PC-3 (cell line): ENCODE results near the gene PHLDA3. TPM values are rescaled to one million over a fixed set of nuclear protein-coding genes. Genes with fewer than 3 reads are reported as not detected.

ENCODE experiments used
- ATAC-seq: fragments of 200-7000 bp; cut with Tn5 transposase; 2 replicates; pipeline ENCODE4 v1.9.1; 2020; ENCODE audit warnings: mild to moderate bottlenecking, moderate library complexity
- BruUV-seq: library from RNA; stranded (reverse); fragments of 400-500 nt; replicated peaks from 2 replicates; lab custom pipeline; 2021; lab: Mats Ljungman, UMichigan
- CTCF ChIA-PET: fragments of 300-600 bp; sonication (Branson Sonifier 250); formaldehyde crosslinking; loops from one replicate; lab custom pipeline; 2022; ENCODE audit warnings: antibody characterized with exemption; lab: Charles Lee
- POLR2A ChIA-PET: fragments of 300-600 bp; sonication (Branson Sonifier 250); formaldehyde crosslinking; loops from one replicate; lab custom pipeline; 2022; ENCODE audit warnings: antibody characterized with exemption; ENCODE audit not compliant: unreplicated experiment; lab: Charles Lee
- DNase-seq: peaks from one replicate; pipeline ENCODE4 v3.0.0-alpha.2; 2015
- H2AFZ ChIP-seq: fragments of 300-600 bp; sonication (generic); 2 replicates; pipeline ENCODE4 v1.6.0; 2016; ENCODE audit warnings: antibody characterized with exemption, low read length
- H3F3A ChIP-seq: fragments of 300-600 bp; sonication (generic); one replicate; pipeline ENCODE4 v1.6.0; 2017; ENCODE audit warnings: antibody characterized with exemption, low read length, control low read depth, mild to moderate bottlenecking; ENCODE audit not compliant: unreplicated experiment
- H3K27ac ChIP-seq: fragments of 300-600 bp; sonication (generic); 2 replicates; pipeline ENCODE4 v1.5.1; 2016; ENCODE audit warnings: mild to moderate bottlenecking, low read length
- H3K27me3 ChIP-seq: fragments of 300-600 bp; sonication (generic); 2 replicates; pipeline ENCODE4 v1.6.1; 2016; ENCODE audit warnings: low read length, mixed read lengths
- H3K36me3 ChIP-seq: fragments of 300-600 bp; sonication (generic); 2 replicates; pipeline ENCODE4 v1.6.1; 2016; ENCODE audit warnings: low read depth, mixed run types, low read length, mixed read lengths
- H3K4me1 ChIP-seq: fragments of 300-600 bp; sonication (generic); 2 replicates; pipeline ENCODE4 v1.5.1; 2016; ENCODE audit warnings: low read length; ENCODE audit not compliant: insufficient read depth
- H3K4me2 ChIP-seq: fragments of 300-600 bp; sonication (generic); 2 replicates; pipeline ENCODE4 v1.6.0; 2016; ENCODE audit warnings: low read length
- H3K4me3 ChIP-seq: fragments of 300-600 bp; sonication (generic); 2 replicates; pipeline ENCODE4 v1.5.1; 2016; ENCODE audit warnings: mild to moderate bottlenecking, low read length, mixed read lengths
- H3K79me2 ChIP-seq: fragments of 300-600 bp; sonication (generic); 2 replicates; pipeline ENCODE4 v1.6.1; 2017; ENCODE audit warnings: low read length, mixed read lengths
- H3K9ac ChIP-seq: fragments of 300-600 bp; sonication (generic); 2 replicates; pipeline ENCODE4 v1.6.0; 2016; ENCODE audit warnings: mild to moderate bottlenecking, low read length
- H3K9me2 ChIP-seq: fragments of 300-600 bp; sonication (generic); replicated peaks from 2 replicates; pipeline ENCODE4 v1.6.1; 2016; ENCODE audit warnings: mixed run types, low read length, mixed read lengths
- H3K9me3 ChIP-seq: fragments of 300-600 bp; sonication (generic); 2 replicates; pipeline ENCODE4 v1.6.1; 2016; ENCODE audit warnings: low read length, mixed read lengths
- H4K20me1 ChIP-seq: fragments of 300-600 bp; sonication (generic); 2 replicates; pipeline ENCODE4 v1.6.1; 2016; ENCODE audit warnings: low read length, mixed read lengths
- CTCF ChIP-seq: fragments of 300-600 bp; sonication (generic); conservative IDR thresholded peaks from 2 replicates; pipeline ENCODE4 v1.5.1; 2017; ENCODE audit warnings: antibody characterized with exemption, low read depth, mild to moderate bottlenecking, low read length
- EZH2 ChIP-seq: fragments of 300-600 bp; sonication (generic); IDR thresholded peaks from one replicate; pipeline ENCODE4 v1.6.1; 2017; ENCODE audit warnings: antibody characterized with exemption, mild to moderate bottlenecking, low read length; ENCODE audit not compliant: unreplicated experiment
- EZH2phosphoT487 ChIP-seq: fragments of 300-600 bp; sonication (generic); IDR thresholded peaks from 2 replicates; pipeline ENCODE4 v1.6.1; 2018; ENCODE audit warnings: mild to moderate bottlenecking, antibody characterized with exemption, low read length, borderline replicate concordance
- intact Hi-C: fragments of 100-400 bp; cut with micrococcal nuclease; formaldehyde crosslinking; loops from 2 replicates; pipeline ENCODE4 v1.9.0; 2023
- total RNA-seq: library from RNA; depleted of rRNA; stranded (reverse); fragments of >200 nt; gene quantifications from 2 replicates; pipeline ENCODE4 v1.2.3, GENCODE V29; 2014

The PHLDA3 gene
- total RNA-seq, 1 experiment from 2014 or later = 216 TPM

- POLR2A ChIA-PET = no interaction called here
- H3K9ac ChIP-seq = no peak overlapping the region
- BruUV-seq = no TSS peak
- no peaks in the 10 kb centered on the region for H3K4me1 ChIP-seq
- no peak overlapping the region for H3K4me3 ChIP-seq
- intact Hi-C loops = no loop called here
- no peaks in the 10 kb centered on the region for H3K9me2 ChIP-seq
- no peaks in the 10 kb centered on the region for H3F3A ChIP-seq
- H3K79me2 ChIP-seq = no peaks in the 10 kb centered on the region
- H3K4me2 ChIP-seq = no peak overlapping the region
- DNase-seq = no peak
- H3K36me3 ChIP-seq = no peaks in the 10 kb centered on the region
- H2AFZ ChIP-seq = no peak overlapping the region
- no peak for ATAC-seq
- no peak overlapping the region for H3K27ac ChIP-seq
- TF ChIP-seq EZH2 (no peak), CTCF (no peak), EZH2phosphoT487 (no peak)
- CTCF ChIA-PET = no interaction called here
- no peaks in the 10 kb centered on the region for H3K9me3 ChIP-seq
- no peaks in the 10 kb centered on the region for H4K20me1 ChIP-seq
- no peaks in the 10 kb centered on the region for H3K27me3 ChIP-seq
Measured at GRCh38 chr1:201423655-201424054, 45.3 kb downstream of the PHLDA3 start.

- Histone ChIP-seq H3K9me3 (no peaks in the 10 kb centered on the region), H3K4me1 (no peaks in the 10 kb centered on the region), H3K4me3 (no peak overlapping the region), H2AFZ (no peak overlapping the region), H4K20me1 (no peaks in the 10 kb centered on the region), H3K36me3 (no peaks in the 10 kb centered on the region), H3K4me2 (no peak overlapping the region), H3K27ac (no peak overlapping the region), H3K9me2 (no peaks in the 10 kb centered on the region), H3K27me3 (no peaks in the 10 kb centered on the region), H3K79me2 (no peaks in the 10 kb centered on the region), H3F3A (no peaks in the 10 kb centered on the region), H3K9ac (no peak overlapping the region)
- CTCF ChIA-PET = interaction anchor here (2.0 kb wide), 1 partner anchor 13 kb away, joined by 7 read pairs; no protein-coding TSS in a partner anchor
- DNase-seq (no peak), ATAC-seq (no peak)
- no peak for TF ChIP-seq CTCF
- TF ChIP-seq EZH2 = no peak
- no peak for TF ChIP-seq EZH2phosphoT487
- no TSS peak for BruUV-seq
- intact Hi-C loops = no loop called here
- POLR2A ChIA-PET = no interaction called here
Measured at GRCh38 chr1:201422436-201423030, 46.5 kb downstream of the PHLDA3 start.

- H3K27me3 ChIP-seq = no peaks in the 10 kb centered on the region
- CTCF ChIA-PET = interaction anchor here (2.0 kb wide), 1 partner anchor 13 kb away, joined by 7 read pairs; no protein-coding TSS in a partner anchor
- intact Hi-C loops = no loop called here
- H3K9ac ChIP-seq = no peak overlapping the region
- no peaks in the 10 kb centered on the region for H3K9me3 ChIP-seq
- no peaks in the 10 kb centered on the region for H3K9me2 ChIP-seq
- no peaks in the 10 kb centered on the region for H3K4me1 ChIP-seq
- POLR2A ChIA-PET = no interaction called here
- no peaks in the 10 kb centered on the region for H3K79me2 ChIP-seq
- no peak overlapping the region for H3K27ac ChIP-seq
- H4K20me1 ChIP-seq = no peaks in the 10 kb centered on the region
- no peak overlapping the region for H3K4me2 ChIP-seq
- H3F3A ChIP-seq = no peaks in the 10 kb centered on the region
- TF ChIP-seq EZH2phosphoT487 (no peak), EZH2 (no peak), CTCF (no peak)
- no peaks in the 10 kb centered on the region for H3K36me3 ChIP-seq
- DNase-seq (no peak), ATAC-seq (no peak)
- H2AFZ ChIP-seq = no peak overlapping the region
- no peak overlapping the region for H3K4me3 ChIP-seq
- no TSS peak for BruUV-seq
Measured at GRCh38 chr1:201422026-201422425, 47.0 kb downstream of the PHLDA3 start.
